HEK293 (cell line): ENCODE measurements around the gene OR52N1.

Experiments used
- CTCF ChIA-PET: fragments of 350-600 bp; formaldehyde crosslinking; extraction: SDS; loops from one replicate; lab custom pipeline; 2021; ENCODE audit warnings: antibody characterized with exemption; lab: Yijun Ruan, JAX
- POLR2A ChIA-PET: fragments of 300-600 bp; formaldehyde crosslinking; extraction: SDS; loops from one replicate; lab custom pipeline; 2020; ENCODE audit warnings: antibody characterized with exemption, inconsistent platforms; lab: Yijun Ruan, JAX
- H3K27ac ChIP-seq: fragments of 200-500 bp; sonication (Bioruptor generic); 2 replicates; pipeline ENCODE4 v1.5.1; 2014; ENCODE audit warnings: low read depth, low read length, control low read depth, inconsistent platforms; ENCODE audit errors: extremely low read depth
- H3K36me3 ChIP-seq, 2 experiments: fragments of 200-500 bp in 1 of 2; sonication (Bioruptor generic) in 1 of 2; 1 replicate in 1 of 2; 2 replicates in 1 of 2; pipeline ENCODE4 v1.5.1; 2014 to 2017; ENCODE audit warnings: inconsistent platforms in 2 of 2, low read length in 2 of 2; ENCODE audit not compliant: control insufficient read depth in 2 of 2, insufficient read depth in 1 of 2
- H3K4me1 ChIP-seq: fragments of 200-500 bp; sonication (Bioruptor generic); 2 replicates; pipeline ENCODE4 v1.5.1; 2014; ENCODE audit warnings: mild to moderate bottlenecking, low read length, inconsistent platforms; ENCODE audit not compliant: control insufficient read depth, insufficient read depth
- H3K4me3 ChIP-seq: 2 replicates; pipeline ENCODE4 v1.5.1; 2011; ENCODE audit warnings: low read depth, mild to moderate bottlenecking, control low read depth, low read length, moderate library complexity
- H3K9me3 ChIP-seq: fragments of 200-500 bp; sonication (Bioruptor generic); 2 replicates; pipeline ENCODE4 v1.5.1; 2014; ENCODE audit warnings: low read depth, low read length, inconsistent platforms; ENCODE audit not compliant: control insufficient read depth, insufficient read depth
- CTCF ChIP-seq: fragments of 450-650 bp; formaldehyde crosslinking; IDR thresholded peaks from 2 replicates; pipeline ENCODE4 v1.5.1; 2016; ENCODE audit warnings: missing biosample characterization, missing genetic modification characterization
- HOXD13 ChIP-seq: sonication (generic); formaldehyde crosslinking; IDR thresholded peaks from 2 replicates; pipeline ENCODE4 v1.8.0; 2022; ENCODE audit warnings: missing genetic modification reagents, borderline replicate concordance
- IKZF3 ChIP-seq: fragments of 450-650 bp; IDR thresholded peaks from 2 replicates; pipeline ENCODE4 v1.5.0; 2018; ENCODE audit warnings: missing biosample characterization, mild to moderate bottlenecking, missing genetic modification characterization, moderate library complexity
- OSR2 ChIP-seq: fragments of 450-650 bp; formaldehyde crosslinking; IDR thresholded peaks from 2 replicates; pipeline ENCODE4 v1.5.1; 2016; ENCODE audit warnings: missing biosample characterization, missing genetic modification characterization
- RBAK ChIP-seq: fragments of 450-650 bp; formaldehyde crosslinking; IDR thresholded peaks from 2 replicates; pipeline ENCODE4 v1.5.1; 2016; ENCODE audit warnings: missing biosample characterization, missing genetic modification characterization
- TCF7L2 ChIP-seq: IDR thresholded peaks from 2 replicates; pipeline ENCODE4 v1.6.1; 2011; ENCODE audit warnings: low read depth, mild to moderate bottlenecking, inconsistent platforms, low read length, moderate library complexity, borderline replicate concordance
- TSHZ1 ChIP-seq: fragments of 450-650 bp; formaldehyde crosslinking; IDR thresholded peaks from 2 replicates; pipeline ENCODE4 v1.5.1; 2016; ENCODE audit warnings: missing biosample characterization, missing genetic modification characterization, borderline replicate concordance
- ZNF10 ChIP-seq: fragments of 450-650 bp; formaldehyde crosslinking; IDR thresholded peaks from 2 replicates; pipeline ENCODE4 v1.5.1; 2017; ENCODE audit warnings: missing biosample characterization, missing genetic modification characterization
- ZNF138 ChIP-seq: fragments of 450-650 bp; formaldehyde crosslinking; IDR thresholded peaks from 2 replicates; pipeline ENCODE4 v1.5.1; 2016; ENCODE audit warnings: missing biosample characterization, missing genetic modification characterization, borderline replicate concordance
- ZNF19 ChIP-seq: fragments of 450-650 bp; formaldehyde crosslinking; IDR thresholded peaks from 2 replicates; pipeline ENCODE4; 2016; ENCODE audit warnings: missing biosample characterization, missing genetic modification characterization, low read depth
- ZNF211 ChIP-seq: fragments of 450-650 bp; formaldehyde crosslinking; IDR thresholded peaks from 2 replicates; pipeline ENCODE4 v1.5.1; 2016; ENCODE audit warnings: low read depth, missing biosample characterization, missing genetic modification characterization
- ZNF223 ChIP-seq: fragments of 450-650 bp; formaldehyde crosslinking; IDR thresholded peaks from 2 replicates; pipeline ENCODE4 v1.5.1; 2016; ENCODE audit warnings: missing biosample characterization, missing genetic modification characterization
- ZNF302 ChIP-seq: fragments of 450-650 bp; formaldehyde crosslinking; IDR thresholded peaks from 2 replicates; pipeline ENCODE4 v1.5.1; 2016; ENCODE audit warnings: missing biosample characterization, missing genetic modification characterization, low read depth
- ZNF391 ChIP-seq: fragments of 450-650 bp; formaldehyde crosslinking; IDR thresholded peaks from 2 replicates; pipeline ENCODE4 v1.5.1; 2016; ENCODE audit warnings: low read depth, missing biosample characterization, missing genetic modification characterization, borderline replicate concordance
- ZNF501 ChIP-seq: fragments of 450-650 bp; formaldehyde crosslinking; IDR thresholded peaks from 2 replicates; pipeline ENCODE4 v1.5.1; 2016; ENCODE audit warnings: missing biosample characterization, missing genetic modification characterization
- ZNF521 ChIP-seq: fragments of 450-650 bp; formaldehyde crosslinking; IDR thresholded peaks from 2 replicates; pipeline ENCODE4 v1.5.1; 2017; ENCODE audit warnings: missing biosample characterization, mild to moderate bottlenecking, missing genetic modification characterization
- ZNF530 ChIP-seq: fragments of 450-650 bp; formaldehyde crosslinking; IDR thresholded peaks from 2 replicates; pipeline ENCODE4 v1.5.1; 2016; ENCODE audit warnings: low read depth, missing biosample characterization, missing genetic modification characterization
- ZNF792 ChIP-seq: fragments of 450-650 bp; formaldehyde crosslinking; IDR thresholded peaks from 2 replicates; pipeline ENCODE4 v1.5.1; 2016; ENCODE audit warnings: missing biosample characterization, missing genetic modification characterization
- TF ChIP-seq, protein P1 (sequence below): fragments of 450-650 bp; IDR thresholded peaks from 2 replicates; pipeline ENCODE4 v1.5.1; 2018; ENCODE audit warnings: missing biosample characterization, mild to moderate bottlenecking, missing genetic modification characterization

Gene OR52N1

DNA sequence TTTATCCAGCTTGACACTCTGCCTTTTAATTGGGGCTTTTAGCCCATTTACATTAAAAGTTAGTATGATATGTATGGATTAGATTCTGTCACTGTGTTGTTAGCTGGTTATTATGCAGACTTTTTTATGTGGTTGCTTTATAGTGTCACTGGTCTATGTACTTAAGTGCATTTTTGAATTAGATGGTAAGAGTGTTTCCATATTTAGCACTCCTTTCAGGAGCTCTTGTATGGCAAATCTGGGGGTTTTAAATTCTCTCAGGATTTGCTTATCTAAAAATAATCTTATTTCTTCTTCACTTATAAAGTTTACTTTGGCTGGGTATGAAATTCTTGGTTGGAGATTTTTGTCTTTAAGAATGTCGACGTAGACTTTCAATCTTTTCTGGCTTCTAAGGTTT lies 46.6 kb upstream of the OR52N1 start (continued):
- TF ChIP-seq ZNF530 (no peak), TCF7L2 (no peak), ZNF19 (no peak), ZNF138 (no peak), ZNF302 (tag by site-specific recombination) (no peak), ZNF211 (no peak), ZNF501 (tag by site-specific recombination) (no peak), ZNF10 (tag by site-specific recombination) (no peak)

GRCh38 chr11:5833446-5833845 lies 42.4 kb upstream of the OR52N1 start:
- H3K4me3 ChIP-seq, result no peak overlapping the region
- ChIA-PET POLR2A (no interaction called here), CTCF (no interaction called here)
- no peaks in the 10 kb centered on the region for H3K4me1 ChIP-seq
- H3K36me3 ChIP-seq, result no peaks in the 10 kb centered on the region
- TF ChIP-seq ZNF391 (tag by site-specific recombination), result no peak
- TF ChIP-seq IKZF3 (tag by site-specific recombination), result no peak
- H3K9me3 ChIP-seq, result no peaks in the 10 kb centered on the region
- no peak overlapping the region for H3K27ac ChIP-seq

DNA sequence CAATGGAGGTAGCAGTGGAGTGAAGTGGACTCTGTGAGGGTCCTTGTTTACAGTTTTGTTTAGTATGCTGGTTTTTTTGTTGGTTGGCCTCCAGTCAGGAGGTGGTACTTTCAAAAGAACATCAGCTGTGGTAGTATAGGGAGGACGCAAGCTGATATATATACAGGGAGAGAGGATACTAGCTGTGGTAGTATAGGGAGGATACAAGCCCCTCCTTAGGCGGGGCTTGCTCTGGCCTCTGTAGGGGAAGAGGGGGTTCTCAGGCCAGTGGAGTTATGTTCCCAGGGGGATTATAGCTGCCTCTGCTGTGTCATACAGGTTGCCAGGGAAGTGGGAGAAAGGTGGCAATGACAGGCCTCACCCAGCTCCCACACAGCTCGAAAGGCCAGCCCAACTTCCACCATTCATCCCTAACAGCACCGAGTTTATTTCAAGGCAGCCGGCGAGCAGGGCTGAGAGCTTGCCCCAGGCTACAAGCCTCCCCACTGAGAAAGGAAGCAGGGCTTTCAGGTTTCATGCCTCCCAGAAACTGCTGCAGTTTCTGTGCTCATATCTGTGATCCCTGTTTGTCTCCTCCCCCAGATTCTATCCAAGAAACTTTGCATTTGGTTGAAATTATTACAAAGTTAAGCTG lies 40.2 kb upstream of the OR52N1 start:
- TF ChIP-seq HOXD13 (no peak), ZNF792 (tag by site-specific recombination) (no peak), OSR2 (tag by site-specific recombination) (no peak), ZNF521 (tag by site-specific recombination) (no peak), CTCF (tag by site-specific recombination) (no peak), ZNF223 (tag by site-specific recombination) (no peak), TSHZ1 (no peak), RBAK (tag by site-specific recombination) (no peak)
- TF ChIP-seq, protein P1, sequence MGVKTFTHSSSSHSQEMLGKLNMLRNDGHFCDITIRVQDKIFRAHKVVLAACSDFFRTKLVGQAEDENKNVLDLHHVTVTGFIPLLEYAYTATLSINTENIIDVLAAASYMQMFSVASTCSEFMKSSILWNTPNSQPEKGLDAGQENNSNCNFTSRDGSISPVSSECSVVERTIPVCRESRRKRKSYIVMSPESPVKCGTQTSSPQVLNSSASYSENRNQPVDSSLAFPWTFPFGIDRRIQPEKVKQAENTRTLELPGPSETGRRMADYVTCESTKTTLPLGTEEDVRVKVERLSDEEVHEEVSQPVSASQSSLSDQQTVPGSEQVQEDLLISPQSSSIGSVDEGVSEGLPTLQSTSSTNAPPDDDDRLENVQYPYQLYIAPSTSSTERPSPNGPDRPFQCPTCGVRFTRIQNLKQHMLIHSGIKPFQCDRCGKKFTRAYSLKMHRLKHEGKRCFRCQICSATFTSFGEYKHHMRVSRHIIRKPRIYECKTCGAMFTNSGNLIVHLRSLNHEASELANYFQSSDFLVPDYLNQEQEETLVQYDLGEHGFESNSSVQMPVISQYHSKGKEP (tag by site-specific recombination), result no peak
- Histone ChIP-seq H3K27ac (no peak overlapping the region), H3K9me3 (no peaks in the 10 kb centered on the region), H3K4me3 (no peak overlapping the region), H3K4me1 (no peaks in the 10 kb centered on the region), H3K36me3 (no peaks in the 10 kb centered on the region)
- ChIA-PET POLR2A (no interaction called here), CTCF (interaction anchor here (0.6 kb wide), 3 partner anchors 47 to 508 kb away, joined by 3 to 4 read pairs (median 3); no protein-coding TSS in a partner anchor)
